K562 (cell line): Measurements from ENCODE around the gene MBD3. TPM values are rescaled to one million over a fixed set of nuclear protein-coding genes. Genes with fewer than 3 reads are reported as not detected.

ENCODE experiments used
- ATAC-seq: fragments of 200-7000 bp; cut with Tn5 transposase; 3 replicates; pipeline ENCODE4 v1.9.1; 2020; ENCODE audit warnings: moderate library complexity
- BruUV-seq: library from RNA; stranded (reverse); fragments of 400-500 nt; replicated peaks from 2 replicates; lab custom pipeline; 2021; lab: Mats Ljungman, UMichigan
- CTCF ChIA-PET: fragments of 300-600 bp; formaldehyde crosslinking; extraction: SDS; loops from one replicate; lab custom pipeline; 2021; ENCODE audit warnings: low intra/inter-chr PET ratio; lab: Yijun Ruan, JAX
- POLR2A ChIA-PET: fragments of 300-600, 350-650 bp; sonication (Branson Sonifier 250); formaldehyde crosslinking; extraction: SDS; loops from one replicate; lab custom pipeline; 2021; ENCODE audit warnings: antibody characterized with exemption, inconsistent platforms; lab: Yijun Ruan, JAX
- DNase-seq, 4 experiments: peaks; one replicate each; pipeline versions ENCODE4 v3.0.0 to v3.0.0-alpha.2; 2011 to 2018; ENCODE audit warnings: low spot score in 3 of 4, mixed read lengths in 3 of 4; ENCODE audit errors: extremely low read depth in 1 of 4
- FAIRE-seq: peaks from 2 replicates; lab custom pipeline; 2011; peaks lifted over from hg19 to GRCh38; lab: Jason Lieb, UNC
- H2AFZ ChIP-seq: 2 replicates; pipeline ENCODE4 v1.6.0; 2011; ENCODE audit warnings: low read depth, low read length, control low read depth, inconsistent platforms
- H3K27ac ChIP-seq: fragments of 200-600 bp; 3 replicates; pipeline ENCODE4 v1.8.0; 2011; ENCODE audit warnings: low read depth, mild to moderate bottlenecking, control low read depth, inconsistent platforms, low read length, moderate library complexity, mixed read lengths; ENCODE audit errors: extremely low read depth
- H3K27me3 ChIP-seq, 2 experiments: fragments of 300-600 bp in 1 of 2; 2 replicates in 1 of 2; 3 replicates in 1 of 2; pipeline versions ENCODE4 v1.6.0 to v1.8.0; 2011; ENCODE audit warnings: inconsistent platforms in 2 of 2, low read length in 2 of 2, mild to moderate bottlenecking in 1 of 2, mixed read lengths in 1 of 2, moderate library complexity in 1 of 2; ENCODE audit not compliant: control insufficient read depth in 2 of 2, insufficient read depth in 2 of 2
- H3K36me3 ChIP-seq: fragments of 300-600 bp; 3 replicates; pipeline ENCODE4 v1.8.0; 2011; ENCODE audit warnings: mild to moderate bottlenecking, low read length, inconsistent platforms; ENCODE audit not compliant: control insufficient read depth, insufficient read depth
- H3K4me1 ChIP-seq, 2 experiments: fragments of 200-600 bp in 1 of 2; replicated peaks in 1 of 2; 2 replicates in 1 of 2; 3 replicates in 1 of 2; pipeline versions ENCODE4 v1.5.1 to v1.8.0; 2011; ENCODE audit warnings: inconsistent platforms in 2 of 2, low read length in 2 of 2, mild to moderate bottlenecking in 1 of 2, mixed read lengths in 1 of 2, moderate library complexity in 1 of 2; ENCODE audit not compliant: control insufficient read depth in 2 of 2, insufficient read depth in 2 of 2
- H3K4me2 ChIP-seq: 2 replicates; pipeline ENCODE4 v1.6.1; 2011; ENCODE audit warnings: low read length, control low read depth, inconsistent platforms, mixed read lengths; ENCODE audit not compliant: insufficient read depth
- H3K4me3 ChIP-seq: fragments of 200-600 bp; sonication (generic), shearing (Covaris generic); 2 replicates; pipeline ENCODE4 v1.5.1; 2016; ENCODE audit warnings: control low read depth, inconsistent platforms
- H3K79me2 ChIP-seq: fragments of 200-600 bp; 3 replicates; pipeline ENCODE4 v1.8.0; 2011; ENCODE audit warnings: low read length, inconsistent platforms; ENCODE audit not compliant: control insufficient read depth, insufficient read depth
- H3K9ac ChIP-seq, 2 experiments: 2 replicates each; pipeline versions ENCODE4 v1.6.0 to v1.6.1; 2011; ENCODE audit warnings: low read depth in 2 of 2, low read length in 2 of 2, control low read depth in 1 of 2, inconsistent platforms in 1 of 2, mild to moderate bottlenecking in 1 of 2, mixed read lengths in 1 of 2; ENCODE audit not compliant: insufficient read depth in 1 of 2
- H3K9me1 ChIP-seq: one replicate; pipeline ENCODE4 v1.6.0; 2011; ENCODE audit warnings: inconsistent platforms, mild to moderate bottlenecking, low read length, moderate library complexity; ENCODE audit not compliant: control insufficient read depth, insufficient read depth
- H3K9me3 ChIP-seq: replicated peaks from 2 replicates; pipeline ENCODE4 v1.5.1; 2011; ENCODE audit warnings: low read depth, low read length, inconsistent platforms; ENCODE audit not compliant: control insufficient read depth, insufficient read depth
- H4K20me1 ChIP-seq: replicated peaks from 2 replicates; pipeline ENCODE4 v1.6.1; 2011; ENCODE audit warnings: low read length, inconsistent platforms, mixed read lengths; ENCODE audit not compliant: control insufficient read depth, insufficient read depth
- ADNP ChIP-seq: fragments of 200-800 bp; sonication (Bioruptor generic); IDR thresholded peaks from 2 replicates; pipeline ENCODE4 v1.6.1; 2016; ENCODE audit warnings: missing genetic modification characterization, missing compliant biosample characterization
- CBX3 ChIP-seq, 2 experiments: IDR thresholded peaks; 1 replicate in 1 of 2; 2 replicates in 1 of 2; pipeline ENCODE4 v1.6.1; 2012; ENCODE audit warnings: inconsistent platforms in 2 of 2, low read length in 2 of 2, borderline replicate concordance in 1 of 2, control low read depth in 1 of 2
- CSDE1 ChIP-seq, 2 experiments: fragments of 450-650 bp; IDR thresholded peaks; 2 replicates each; pipeline ENCODE4 v1.6.1; 2016; ENCODE audit warnings: mild to moderate bottlenecking in 1 of 2
- E2F5 ChIP-seq: sonication (generic); formaldehyde crosslinking; IDR thresholded peaks from 2 replicates; pipeline ENCODE4 v1.8.0; 2022; ENCODE audit warnings: mild to moderate bottlenecking, missing genetic modification reagents
- EHMT2 ChIP-seq: fragments of 450-650 bp; IDR thresholded peaks from 2 replicates; pipeline ENCODE4 v1.6.1; 2018; ENCODE audit warnings: antibody characterized with exemption
- ILK ChIP-seq: fragments of 450-650 bp; IDR thresholded peaks from 2 replicates; pipeline ENCODE4 v1.6.1; 2016; ENCODE audit warnings: missing genetic modification characterization, low read depth, mild to moderate bottlenecking, missing compliant biosample characterization, moderate library complexity, borderline replicate concordance
- KAT2B ChIP-seq: IDR thresholded peaks from one replicate; pipeline ENCODE4 v1.6.1; 2012; ENCODE audit warnings: low read depth, mild to moderate bottlenecking, control low read depth, inconsistent platforms, low read length, moderate library complexity
- NCOA6 ChIP-seq: fragments of 450-650 bp; IDR thresholded peaks from 2 replicates; pipeline ENCODE4 v1.6.1; 2017; ENCODE audit warnings: mild to moderate bottlenecking
- RBBP5 ChIP-seq: fragments of 200-600 bp; sonication (generic); IDR thresholded peaks from 2 replicates; pipeline ENCODE4 v1.6.1; 2012; ENCODE audit warnings: borderline replicate concordance, mild to moderate bottlenecking, low read length, control low read depth, inconsistent platforms; ENCODE audit not compliant: insufficient read depth, poor library complexity, severe bottlenecking
- TAF9B ChIP-seq: fragments of 450-650 bp; IDR thresholded peaks from 2 replicates; pipeline ENCODE4 v1.6.1; 2018; ENCODE audit warnings: mild to moderate bottlenecking; ENCODE audit not compliant: partially characterized antibody
- TGIF2 ChIP-seq: sonication (generic); formaldehyde crosslinking; IDR thresholded peaks from 2 replicates; pipeline ENCODE4 v1.8.1; 2022; ENCODE audit warnings: mild to moderate bottlenecking, missing genetic modification reagents, moderate library complexity
- TRIM28 ChIP-seq: fragments of 450-650 bp; IDR thresholded peaks from 2 replicates; pipeline ENCODE4 v1.6.1; 2017
- ZBTB7A ChIP-seq: IDR thresholded peaks from 2 replicates; pipeline ENCODE4 v1.6.1; 2011; ENCODE audit warnings: low read depth, mild to moderate bottlenecking, low read length, moderate library complexity, borderline replicate concordance; ENCODE audit not compliant: control insufficient read depth
- ZNF121 ChIP-seq: sonication (generic); formaldehyde crosslinking; conservative IDR thresholded peaks from 2 replicates; pipeline ENCODE4 v1.8.0; 2022; ENCODE audit warnings: missing genetic modification reagents
- ZNF280A ChIP-seq: fragments of 450-650 bp; IDR thresholded peaks from 2 replicates; pipeline ENCODE4 v1.6.1; 2018; ENCODE audit warnings: mild to moderate bottlenecking, low read depth; ENCODE audit not compliant: partially characterized antibody
- ZNF707 ChIP-seq: fragments of 250-450 bp; sonication (Bioruptor Pico); conservative IDR thresholded peaks from 2 replicates; pipeline ENCODE4 v1.8.0; 2022; ENCODE audit warnings: inconsistent platforms, mild to moderate bottlenecking, moderate library complexity
- WGBS: fragments of 100-300 bp; shearing (Covaris generic); methylation state at CpG from one replicate; pipeline ENCODE4 v1.1.6; 2016; ENCODE audit warnings: low coverage, mixed read lengths; ENCODE audit not compliant: insufficient coverage; ENCODE audit errors: missing lambda C conversion rate; 5-methylcytosine and 5-hydroxymethylcytosine counted together
- in situ Hi-C: fragments of 300-500 bp; cut with MboI; formaldehyde crosslinking; loops from 4 replicates; pipeline ENCODE4 v1.15.0; 2018; ENCODE audit warnings: inconsistent platforms, mixed read lengths
- intact Hi-C: fragments of 100-400 bp; cut with micrococcal nuclease; formaldehyde crosslinking; loops from 2 replicates; pipeline ENCODE4 v1.14.2; 2022
- polyA plus RNA-seq, 8 experiments: library from polyadenylated mRNA; depleted of rRNA in 4 of 8; stranded (reverse) in 5 of 8; unstranded in 3 of 8; fragments of >200 nt; fragmentation: Nextera tagmentation in 2 of 8; fragmentation: Illumina TruSeq in 1 of 8; extraction: Ambion mirVana in 2 of 8; extraction: Trizol in 1 of 8; gene quantifications; 2 replicates each; pipeline versions ENCODE4 v1.2.1 to v1.2.3, GENCODE V29; 2011 to 2014; ENCODE audit warnings: inconsistent platforms in 1 of 8, missing spikeins in 1 of 8
- total RNA-seq, 7 experiments: library from RNA; depleted of rRNA in 6 of 7; stranded (reverse); fragments of >200 nt in 6 of 7; fragmentation: Illumina TruSeq in 2 of 7; extraction: Trizol in 2 of 7; gene quantifications; 2 replicates each; pipeline versions ENCODE4 v1.2.1 to v1.2.3, GENCODE V29; 2011 to 2021; ENCODE audit warnings: low replicate concordance in 1 of 7
- TF ChIP-seq, protein P1 (sequence below): fragments of 250-450 bp; sonication (Bioruptor Pico); IDR thresholded peaks from 2 replicates; pipeline ENCODE4 v1.8.0; 2021; ENCODE audit warnings: mild to moderate bottlenecking, moderate library complexity

The MBD3 gene
- total and polyA plus RNA-seq, 9 of the 15 experiments (the other 6 are each of a cell fraction or from before 2014, with no cell fraction given), result 0.24 to 137 (median 30.9) TPM

DNA sequence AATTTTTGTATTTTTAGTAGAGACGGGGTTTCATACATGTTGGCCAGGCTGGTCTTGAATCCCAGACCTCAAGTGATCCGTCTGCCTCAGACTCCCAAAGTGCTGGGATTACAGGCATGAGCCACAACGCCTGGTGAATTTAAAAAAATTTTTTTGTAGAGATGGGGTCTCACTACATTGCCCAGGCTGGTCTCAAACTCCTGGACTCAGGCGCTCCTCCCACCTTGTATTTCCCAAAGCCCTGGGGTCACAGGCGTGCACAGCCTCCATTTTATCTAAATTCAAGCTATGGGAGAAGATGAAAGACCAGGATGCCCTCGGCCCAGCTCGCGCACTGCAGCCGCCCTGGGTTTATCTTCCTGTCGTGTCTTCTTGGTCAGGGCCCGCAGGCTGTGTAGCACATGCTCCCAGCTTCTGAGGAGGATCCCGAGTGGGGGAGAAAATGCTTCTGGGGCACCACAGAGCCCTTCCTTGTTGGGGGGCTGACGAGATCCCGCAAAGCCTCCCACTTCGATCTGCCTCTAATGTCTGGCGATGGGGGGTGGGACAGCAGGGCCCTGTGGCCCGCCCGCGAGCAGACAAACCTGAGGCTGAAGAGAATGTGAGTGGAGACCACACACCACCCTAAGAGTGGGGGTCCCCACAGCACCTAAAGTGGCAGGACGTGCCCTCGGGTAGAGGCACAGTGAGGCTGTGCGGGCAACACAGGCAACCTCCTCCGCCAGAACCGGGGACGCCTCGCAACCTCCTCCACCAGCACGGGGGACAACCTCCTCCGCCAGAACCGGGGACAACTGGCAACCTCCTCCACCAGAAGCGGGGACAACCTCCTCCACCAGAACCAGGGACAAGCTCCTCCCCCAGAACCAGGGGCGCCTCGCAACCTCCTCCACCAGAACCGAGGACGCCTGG is 43.9 kb upstream of the MBD3 start (continued):
- TF ChIP-seq E2F5 (CRISPR knock-in tag) (no peak), ZNF121 (CRISPR knock-in tag) (peak; percentile 94), EHMT2 (no peak), ZBTB7A (no peak), NCOA6 (no peak), ZNF280A (no peak)

DNA sequence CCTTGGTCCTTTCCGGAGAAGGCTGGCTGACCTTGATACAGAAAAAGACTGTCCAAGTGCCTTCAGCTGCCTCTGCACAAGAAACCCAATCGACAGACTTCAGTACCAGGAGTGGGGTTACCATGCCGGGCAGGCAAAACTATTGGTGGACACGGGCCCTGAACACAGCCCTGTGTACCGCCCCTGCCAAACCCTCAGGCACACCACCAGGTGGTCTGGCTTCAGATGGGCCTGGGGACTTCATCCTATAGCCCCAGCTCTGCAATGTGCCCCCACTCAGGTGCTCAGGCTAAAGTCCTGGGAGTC is 42.2 kb upstream of the MBD3 start:
- no peak overlapping the region for H3K4me2 ChIP-seq
- H3K79me2 ChIP-seq, result peaks cover 82% of the 10 kb centered on the region
- H3K4me1 ChIP-seq, result peaks cover 19 to 56% of the 10 kb centered on the region in 2 experiments
- H3K4me3 ChIP-seq, result no peak overlapping the region
- ATAC-seq, result no peak
- no TSS peak for BruUV-seq
- no peaks in the 10 kb centered on the region for H3K27me3 ChIP-seq
- WGBS, result 97% methylated on average over 5 of the region's 5 CpGs
- intact Hi-C loops (no loop called here), in situ Hi-C loops (no loop called here)
- H3K9ac ChIP-seq, result no peak overlapping the region
- H3K36me3 ChIP-seq, result peaks cover 93% of the 10 kb centered on the region
- DNase-seq, result peak in 1 of 4 experiments; percentile 12
- no peak overlapping the region for H3K27ac ChIP-seq
- no peak overlapping the region for H2AFZ ChIP-seq
- no peaks in the 10 kb centered on the region; the same call in 1 of the 2 replicates for H3K9me3 ChIP-seq
- H3K9me1 ChIP-seq, result peaks cover 5% of the 10 kb centered on the region
- ChIA-PET POLR2A (interaction anchor here (0.6 to 1.2 kb wide), 3 partner anchors 9 to 107 kb away, joined by 3 to 4 read pairs (median 4); no protein-coding TSS in a partner anchor), CTCF (no interaction called here)
- H4K20me1 ChIP-seq, result no peaks in the 10 kb centered on the region
- no peak for FAIRE-seq
- TF ChIP-seq TRIM28, result peak; percentile 83
- TF ChIP-seq ILK, result no peak
- no peak for TF ChIP-seq TAF9B
- TF ChIP-seq KAT2B, result no peak
- TF ChIP-seq CSDE1 (IDR thresholded peaks at IDR 0.05), result no peak
- TF ChIP-seq, protein P1, sequence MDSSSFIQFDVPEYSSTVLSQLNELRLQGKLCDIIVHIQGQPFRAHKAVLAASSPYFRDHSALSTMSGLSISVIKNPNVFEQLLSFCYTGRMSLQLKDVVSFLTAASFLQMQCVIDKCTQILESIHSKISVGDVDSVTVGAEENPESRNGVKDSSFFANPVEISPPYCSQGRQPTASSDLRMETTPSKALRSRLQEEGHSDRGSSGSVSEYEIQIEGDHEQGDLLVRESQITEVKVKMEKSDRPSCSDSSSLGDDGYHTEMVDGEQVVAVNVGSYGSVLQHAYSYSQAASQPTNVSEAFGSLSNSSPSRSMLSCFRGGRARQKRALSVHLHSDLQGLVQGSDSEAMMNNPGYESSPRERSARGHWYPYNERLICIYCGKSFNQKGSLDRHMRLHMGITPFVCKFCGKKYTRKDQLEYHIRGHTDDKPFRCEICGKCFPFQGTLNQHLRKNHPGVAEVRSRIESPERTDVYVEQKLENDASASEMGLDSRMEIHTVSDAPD, result no peak
- TF ChIP-seq TGIF2, result no peak
- TF ChIP-seq ADNP (tag), result peak; percentile 21; the same call in 1 of the 2 replicates
- no peak for TF ChIP-seq RBBP5
- TF ChIP-seq ZNF707 (CRISPR knock-in tag), result peak; percentile 100
- peak; percentile 28 to 48; a peak in 1 of 3 replicates for TF ChIP-seq CBX3 (IDR thresholded peaks at IDR 0.05; ENCODE audit: borderline replicate concordance in 1 of 2, low read length in 2 of 2)
